HepG2 (cell line): ENCODE results near the gene TUBG2. TPM values are rescaled to one million over a fixed set of nuclear protein-coding genes. Genes with fewer than 3 reads are reported as not detected.

ENCODE experiments used
- CBFB ChIP-seq: sonication (generic); formaldehyde crosslinking; IDR thresholded peaks from 2 replicates; pipeline ENCODE4 v1.4.0; 2020; ENCODE audit warnings: missing genetic modification reagents
- ETV5 ChIP-seq: IDR thresholded peaks from 2 replicates; pipeline ENCODE4 v1.6.1; 2018; ENCODE audit warnings: missing biosample characterization, missing genetic modification reagents, inconsistent platforms, borderline replicate concordance
- GPN1 ChIP-seq: sonication (generic); formaldehyde crosslinking; IDR thresholded peaks from 2 replicates; pipeline ENCODE4 v1.5.1; 2020; ENCODE audit warnings: missing genetic modification reagents, borderline replicate concordance
- HOXD1 ChIP-seq: sonication (generic); formaldehyde crosslinking; IDR thresholded peaks from 2 replicates; pipeline ENCODE4 v1.5.0; 2020; ENCODE audit warnings: missing genetic modification reagents
- KLF9 ChIP-seq: IDR thresholded peaks from 2 replicates; pipeline ENCODE4 v1.6.1; 2016; ENCODE audit warnings: low read depth
- MEIS1 ChIP-seq: sonication (generic); formaldehyde crosslinking; IDR thresholded peaks from 2 replicates; pipeline ENCODE4 v1.9.0; 2021; ENCODE audit warnings: mild to moderate bottlenecking, missing genetic modification reagents, moderate library complexity, borderline replicate concordance
- MYC ChIP-seq: sonication (generic); formaldehyde crosslinking; IDR thresholded peaks from 2 replicates; pipeline ENCODE4 v1.9.0; 2021; ENCODE audit warnings: missing genetic modification reagents, borderline replicate concordance
- NPAS2 ChIP-seq: sonication (generic); formaldehyde crosslinking; IDR thresholded peaks from 2 replicates; pipeline ENCODE4 v1.8.0; 2022; ENCODE audit warnings: mild to moderate bottlenecking, missing genetic modification reagents, borderline replicate concordance
- PAXIP1 ChIP-seq: sonication (generic); formaldehyde crosslinking; conservative IDR thresholded peaks from 2 replicates; pipeline ENCODE4 v1.4.0; 2020; ENCODE audit warnings: mild to moderate bottlenecking, missing genetic modification reagents, moderate library complexity
- POGK ChIP-seq: sonication (generic); formaldehyde crosslinking; conservative IDR thresholded peaks from 2 replicates; pipeline ENCODE4 v1.8.0; 2022; ENCODE audit warnings: mild to moderate bottlenecking, moderate library complexity, missing genetic modification reagents
- POLR2A ChIP-seq, 2 experiments: IDR thresholded peaks; 2 replicates each; pipeline ENCODE4 v1.6.1; 2011; ENCODE audit warnings: low read depth in 2 of 2, low read length in 2 of 2, mild to moderate bottlenecking in 1 of 2, moderate library complexity in 1 of 2; ENCODE audit not compliant: insufficient read depth in 1 of 2
- SIX1 ChIP-seq: sonication (generic); formaldehyde crosslinking; IDR thresholded peaks from 2 replicates; pipeline ENCODE4 v1.4.0; 2020; ENCODE audit warnings: missing genetic modification reagents, borderline replicate concordance
- SMC3 ChIP-seq: IDR thresholded peaks from 2 replicates; pipeline ENCODE4 v1.6.1; 2011; ENCODE audit warnings: low read length, improper control_type of control experiment
- THAP11 ChIP-seq: IDR thresholded peaks from 2 replicates; pipeline ENCODE4 v1.6.1; 2016; ENCODE audit warnings: missing biosample characterization, missing genetic modification reagents
- THAP7 ChIP-seq: sonication (generic); formaldehyde crosslinking; IDR thresholded peaks from 2 replicates; pipeline ENCODE4 v1.8.1; 2023; ENCODE audit warnings: mild to moderate bottlenecking, missing genetic modification reagents
- U2AF1 ChIP-seq: fragments of 200-400 bp; formaldehyde crosslinking; optimal IDR thresholded peaks from 2 replicates; pipeline ENCODE3; 2017; ENCODE audit warnings: mild to moderate bottlenecking, low read depth, low read length
- ZFP36L1 ChIP-seq: sonication (generic); formaldehyde crosslinking; IDR thresholded peaks from 2 replicates; pipeline ENCODE4 v1.8.0; 2022; ENCODE audit warnings: mild to moderate bottlenecking, missing genetic modification reagents, moderate library complexity
- ZKSCAN5 ChIP-seq: sonication (generic); formaldehyde crosslinking; IDR thresholded peaks from 2 replicates; pipeline ENCODE4 v1.5.1; 2020; ENCODE audit warnings: mild to moderate bottlenecking, missing genetic modification reagents
- ZNF317 ChIP-seq: sonication (generic); formaldehyde crosslinking; IDR thresholded peaks from 2 replicates; pipeline ENCODE4 v1.5.0; 2020; ENCODE audit warnings: mild to moderate bottlenecking, missing genetic modification reagents
- ZNF598 ChIP-seq: sonication (generic); formaldehyde crosslinking; IDR thresholded peaks from 2 replicates; pipeline ENCODE4 v1.5.1; 2020; ENCODE audit warnings: mild to moderate bottlenecking, missing genetic modification reagents, borderline replicate concordance
- ZNF616 ChIP-seq: sonication (generic); formaldehyde crosslinking; IDR thresholded peaks from 2 replicates; pipeline ENCODE4 v1.5.0; 2020; ENCODE audit warnings: low read depth, mild to moderate bottlenecking, missing genetic modification reagents
- ZNF710 ChIP-seq: sonication (generic); formaldehyde crosslinking; IDR thresholded peaks from 2 replicates; pipeline ENCODE4 v1.5.0; 2020; ENCODE audit warnings: mild to moderate bottlenecking, missing genetic modification reagents, borderline replicate concordance
- polyA plus RNA-seq, 8 experiments: library from polyadenylated mRNA; depleted of rRNA in 3 of 8; stranded (reverse) in 7 of 8; unstranded in 1 of 8; fragments of >200 nt; fragmentation: Illumina TruSeq in 4 of 8; extraction: Trizol in 4 of 8; gene quantifications; 2 replicates each; pipeline versions ENCODE4 v1.2.1 to v1.2.3, GENCODE V29; 2011 to 2016; ENCODE audit warnings: low read depth in 4 of 8, missing spikeins in 1 of 8, mixed read lengths in 1 of 8; ENCODE audit not compliant: insufficient read depth in 1 of 8
- total RNA-seq, 5 experiments: library from RNA; depleted of rRNA; stranded (reverse); fragments of >200 nt; fragmentation: Illumina TruSeq; extraction: Trizol; gene quantifications; 2 replicates each; pipeline ENCODE4 v1.2.3, GENCODE V29; 2016; ENCODE audit warnings: low read depth in 1 of 5

The TUBG2 gene
- total and polyA plus RNA-seq, 2 of the 13 experiments (the other 11 are each of a cell fraction or from before 2014, with no cell fraction given), result 16.0 to 42.3 TPM

- peak; percentile 77 for TF ChIP-seq POGK (CRISPR knock-in tag)
- TF ChIP-seq ZNF598, result peak; percentile 72
- TF ChIP-seq THAP11 (CRISPR knock-in tag), result peak; percentile 35; the same call in 1 of the 2 replicates
- no peak for TF ChIP-seq KLF9 (CRISPR knock-in tag)
- TF ChIP-seq ZKSCAN5 (CRISPR knock-in tag), result 0 out of 2 replicates have a peak, but pooled peaks have one; percentile 42
- TF ChIP-seq SIX1, result no peak
- TF ChIP-seq HOXD1 (CRISPR knock-in tag), result peak; percentile 60; the same call in 1 of the 2 replicates
- peak; percentile 76 for TF ChIP-seq ZNF317 (CRISPR knock-in tag)
- peak; percentile 65 for TF ChIP-seq U2AF1
- peak; percentile 84; the same call in 1 of the 2 replicates for TF ChIP-seq ZNF710 (CRISPR knock-in tag)
- TF ChIP-seq MEIS1 (CRISPR knock-in tag), result peak; percentile 44
- peak; percentile 34; the same call in 1 of the 2 replicates for TF ChIP-seq THAP7
- no peak for TF ChIP-seq ZFP36L1 (CRISPR knock-in tag)
- TF ChIP-seq ETV5, result peak; percentile 57
- peak; percentile 81 for TF ChIP-seq CBFB (CRISPR knock-in tag)
- peak; percentile 74 to 93 for TF ChIP-seq POLR2A (IDR thresholded peaks at IDR 0.05; ENCODE audit: insufficient read depth in 1 of 2, low read depth in 2 of 2, low read length in 2 of 2)
- TF ChIP-seq MYC (CRISPR knock-in tag), result peak; percentile 50; the same call in 1 of the 2 replicates
- TF ChIP-seq GPN1 (CRISPR knock-in tag), result peak; percentile 65; the same call in 1 of the 2 replicates
- TF ChIP-seq NPAS2, result no peak
- TF ChIP-seq PAXIP1 (CRISPR knock-in tag), result no peak; the same call in 1 of the 2 replicates
- TF ChIP-seq ZNF616, result peak; percentile 64; the same call in 1 of the 2 replicates
- TF ChIP-seq SMC3, result no peak
Observed at GRCh38 chr17:42659079-42659931, at the start of gene TUBG2 (continued).
